Activated T-cell treated with anti-CD3 and anti-CD28 coated beads for 1 hour (primary cell): ENCODE measurements around the gene PLEKHA5.
"Not testable (repeated sequence)": the region's sequence is repeated elsewhere in the genome, so short reads cannot be mapped to it uniquely, and the experiment has no call there.

ENCODE experiments used
- DNase-seq: peaks from one replicate; pipeline ENCODE4 v3.0.0-alpha.2; 2020; ENCODE audit warnings: low read depth

PLEKHA5 gene, protein sequence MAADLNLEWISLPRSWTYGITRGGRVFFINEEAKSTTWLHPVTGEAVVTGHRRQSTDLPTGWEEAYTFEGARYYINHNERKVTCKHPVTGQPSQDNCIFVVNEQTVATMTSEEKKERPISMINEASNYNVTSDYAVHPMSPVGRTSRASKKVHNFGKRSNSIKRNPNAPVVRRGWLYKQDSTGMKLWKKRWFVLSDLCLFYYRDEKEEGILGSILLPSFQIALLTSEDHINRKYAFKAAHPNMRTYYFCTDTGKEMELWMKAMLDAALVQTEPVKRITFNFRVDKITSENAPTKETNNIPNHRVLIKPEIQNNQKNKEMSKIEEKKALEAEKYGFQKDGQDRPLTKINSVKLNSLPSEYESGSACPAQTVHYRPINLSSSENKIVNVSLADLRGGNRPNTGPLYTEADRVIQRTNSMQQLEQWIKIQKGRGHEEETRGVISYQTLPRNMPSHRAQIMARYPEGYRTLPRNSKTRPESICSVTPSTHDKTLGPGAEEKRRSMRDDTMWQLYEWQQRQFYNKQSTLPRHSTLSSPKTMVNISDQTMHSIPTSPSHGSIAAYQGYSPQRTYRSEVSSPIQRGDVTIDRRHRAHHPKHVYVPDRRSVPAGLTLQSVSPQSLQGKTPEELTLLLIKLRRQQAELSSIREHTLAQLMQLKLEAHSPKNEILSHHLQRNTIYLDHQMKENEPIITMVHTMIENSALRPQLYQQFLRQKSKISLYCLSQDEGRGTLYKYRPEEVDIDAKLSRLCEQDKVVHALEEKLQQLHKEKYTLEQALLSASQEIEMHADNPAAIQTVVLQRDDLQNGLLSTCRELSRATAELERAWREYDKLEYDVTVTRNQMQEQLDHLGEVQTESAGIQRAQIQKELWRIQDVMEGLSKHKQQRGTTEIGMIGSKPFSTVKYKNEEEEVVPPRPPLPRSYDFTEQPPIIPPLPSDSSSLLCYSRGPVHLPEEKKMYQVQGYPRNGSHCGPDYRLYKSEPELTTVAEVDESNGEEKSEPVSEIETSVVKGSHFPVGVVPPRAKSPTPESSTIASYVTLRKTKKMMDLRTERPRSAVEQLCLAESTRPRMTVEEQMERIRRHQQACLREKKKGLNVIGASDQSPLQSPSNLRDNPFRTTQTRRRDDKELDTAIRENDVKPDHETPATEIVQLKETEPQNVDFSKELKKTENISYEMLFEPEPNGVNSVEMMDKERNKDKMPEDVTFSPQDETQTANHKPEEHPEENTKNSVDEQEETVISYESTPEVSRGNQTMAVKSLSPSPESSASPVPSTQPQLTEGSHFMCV

GRCh38 chr12:19129486-19130223 lies at the start of gene PLEKHA5:
PLEKHA5 (plus strand) TSS chr12:19129733; CDS start chr12:19129800, 67 bp downstream.
- peak; percentile 1 for DNase-seq

GRCh38 chr12:19080918-19081317 lies 48.6 kb upstream of the PLEKHA5 start:
- no peak for DNase-seq

GRCh38 chr12:19082365-19082911 lies 47.1 kb upstream of the PLEKHA5 start:
- DNase-seq = no peak

DNA sequence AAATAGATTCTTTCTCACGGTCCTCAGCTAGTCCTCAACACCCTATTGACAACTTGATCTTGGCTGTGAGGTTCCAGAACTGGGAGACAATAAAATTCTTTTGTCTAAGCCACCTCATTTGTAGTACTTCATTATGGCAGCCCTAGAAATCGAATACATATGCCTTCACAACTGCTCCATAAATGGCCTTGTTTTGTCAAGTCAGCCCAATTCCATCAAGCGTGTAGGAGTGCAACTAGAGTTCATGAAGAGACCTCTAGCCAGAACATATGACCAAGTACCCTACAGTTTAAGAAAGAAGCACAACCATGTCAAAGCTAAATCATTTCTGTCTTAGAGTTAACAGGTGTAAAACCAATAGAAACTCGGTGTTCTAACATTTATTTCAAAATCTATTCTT lies 45.0 kb upstream of the PLEKHA5 start:
- no peak for DNase-seq

GRCh38 chr12:19085090-19085489 lies 44.4 kb upstream of the PLEKHA5 start:
- no peak for DNase-seq

- DNase-seq = no peak
These were observed 40.9 kb upstream of the PLEKHA5 start for GRCh38 chr12:19088606-19089005.

DNA sequence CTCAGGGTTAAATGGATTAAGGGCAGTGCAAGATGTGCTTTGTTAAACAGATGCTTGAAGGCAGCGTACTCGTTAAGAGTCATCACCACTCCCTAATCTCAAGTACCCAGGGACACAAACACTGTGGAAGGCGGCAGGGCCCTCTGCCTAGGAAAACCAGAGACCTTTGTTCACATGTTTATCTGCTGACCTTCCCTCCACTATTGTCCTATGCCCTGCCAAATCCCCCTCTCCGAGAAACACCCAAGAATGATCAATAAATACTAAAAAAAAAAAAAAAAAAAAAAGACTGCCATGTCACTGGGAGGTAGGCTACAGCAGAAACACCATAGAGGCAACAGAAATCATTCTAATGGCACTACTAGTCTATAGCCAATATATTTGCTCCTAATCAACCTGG lies 37.1 kb upstream of the PLEKHA5 start:
- DNase-seq = not testable (repeated sequence)

GRCh38 chr12:19093218-19093617 lies 36.3 kb upstream of the PLEKHA5 start:
- no peak for DNase-seq

DNA sequence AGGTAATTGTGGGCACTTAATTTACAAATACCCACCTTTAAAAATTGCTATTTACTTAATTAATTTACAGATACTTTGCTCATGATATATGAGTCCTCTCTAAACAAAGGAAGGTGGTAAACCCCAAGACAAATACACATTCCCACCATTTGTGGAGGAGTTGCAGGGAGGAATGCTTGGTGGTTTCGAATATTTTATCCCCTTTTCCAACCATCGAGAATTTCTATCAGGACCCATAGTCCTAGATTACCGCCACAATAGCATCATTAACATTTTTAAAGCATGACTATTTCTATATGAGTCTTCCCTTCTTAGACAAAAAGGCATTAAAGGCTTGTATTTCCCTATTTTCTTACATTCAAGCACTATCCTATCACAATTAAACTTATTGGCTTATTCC lies 34.2 kb upstream of the PLEKHA5 start:
- no peak for DNase-seq

DNA sequence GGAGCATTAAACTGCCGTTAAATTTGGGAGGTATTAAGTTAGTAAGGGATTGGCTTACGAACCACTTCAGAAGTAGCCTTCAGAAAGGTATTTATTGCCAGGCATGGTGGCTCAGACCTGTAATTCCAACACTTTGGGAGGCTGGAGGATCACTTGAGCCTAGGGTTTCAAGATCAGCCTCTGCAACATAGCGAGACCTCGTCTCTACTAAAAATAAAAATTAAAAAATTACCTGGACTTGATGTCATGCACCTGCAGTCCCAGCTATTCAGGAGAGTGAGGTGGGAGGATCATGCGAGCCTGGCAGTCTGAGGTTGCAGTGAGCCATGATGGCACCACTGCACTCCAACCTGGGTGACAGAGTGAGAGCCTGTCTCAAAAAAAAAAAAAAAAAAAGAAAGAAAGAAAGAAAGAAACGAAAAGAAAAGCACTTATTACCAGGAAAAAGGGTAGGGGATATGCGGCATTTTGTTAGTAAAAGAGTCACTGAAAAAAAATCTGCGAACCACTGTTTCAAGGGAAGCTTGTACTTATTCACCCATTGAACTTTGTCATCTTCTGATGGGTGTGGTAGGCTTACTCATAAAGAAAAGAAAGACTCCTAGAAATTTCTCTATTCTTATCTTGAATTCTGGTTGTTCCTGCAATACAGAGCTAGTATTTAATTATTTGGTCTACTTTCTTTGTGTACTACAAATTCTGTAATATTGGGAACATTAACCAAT lies 33.6 kb upstream of the PLEKHA5 start:
- DNase-seq = no peak

GRCh38 chr12:19105463-19105862 lies 24.1 kb upstream of the PLEKHA5 start:
- no peak for DNase-seq

DNA sequence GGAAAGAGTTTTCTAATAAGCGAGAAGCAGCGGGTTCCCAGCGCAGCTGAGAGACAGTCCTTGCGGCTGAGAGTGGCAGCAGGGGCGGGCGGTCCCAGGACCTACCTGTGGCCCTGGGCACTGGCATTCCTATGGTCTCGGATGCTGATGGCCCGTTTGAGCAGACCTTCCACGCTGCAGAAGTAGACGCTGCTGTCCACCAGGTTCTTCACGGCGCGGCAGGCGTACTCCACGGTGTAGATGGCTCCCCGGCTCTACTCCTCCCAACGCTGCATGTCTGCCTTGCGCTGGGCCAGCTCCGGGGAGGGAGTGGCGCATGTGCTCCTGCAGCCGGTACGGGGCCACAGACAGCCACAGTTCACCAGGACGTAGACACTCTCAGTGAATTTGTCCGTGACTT lies 21.8 kb upstream of the PLEKHA5 start:
- DNase-seq = no peak

GRCh38 chr12:19110221-19110940 lies 19.2 kb upstream of the PLEKHA5 start:
- DNase-seq = no peak

DNA sequence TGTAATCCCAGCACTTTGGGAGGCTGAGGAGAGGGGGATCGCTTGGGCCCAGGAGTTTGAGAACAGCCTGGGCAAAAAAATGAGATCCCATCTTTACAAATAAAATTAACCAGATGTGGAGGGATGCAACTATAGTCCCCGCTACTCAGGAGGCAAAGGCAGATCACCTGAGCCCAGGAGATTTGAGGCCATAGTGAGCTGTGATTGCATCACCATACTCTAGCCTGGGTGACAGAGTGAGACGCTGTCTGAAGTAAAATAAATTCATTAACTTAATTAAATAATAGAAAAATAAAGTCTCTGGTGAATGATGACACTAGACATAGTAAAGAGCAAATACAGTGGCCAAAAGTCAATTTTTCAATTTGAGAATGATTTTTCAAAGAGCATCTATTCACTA lies 16.1 kb upstream of the PLEKHA5 start:
- no peak for DNase-seq

DNA sequence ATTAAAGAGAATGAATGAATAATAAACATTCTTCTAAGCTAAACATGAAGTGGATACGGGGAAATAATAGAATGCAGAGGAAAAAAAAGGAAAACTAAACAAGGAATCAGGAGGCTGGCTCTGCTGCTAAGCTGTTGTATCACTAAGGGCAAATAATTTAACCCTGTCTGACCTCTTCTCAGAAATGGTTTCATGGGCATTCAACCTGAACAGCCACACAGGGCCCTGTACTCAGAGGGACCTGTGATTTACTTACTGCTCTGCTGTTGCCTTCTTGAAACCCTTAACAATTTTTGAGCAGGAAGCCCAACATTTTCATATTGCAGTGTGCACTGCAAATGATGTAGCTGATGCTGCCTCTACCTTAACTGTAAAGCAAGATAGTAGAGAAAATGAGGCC lies 14.2 kb upstream of the PLEKHA5 start:
- no peak for DNase-seq

- DNase-seq = no peak
These were observed 10.1 kb upstream of the PLEKHA5 start for GRCh38 chr12:19119440-19119839.

DNA sequence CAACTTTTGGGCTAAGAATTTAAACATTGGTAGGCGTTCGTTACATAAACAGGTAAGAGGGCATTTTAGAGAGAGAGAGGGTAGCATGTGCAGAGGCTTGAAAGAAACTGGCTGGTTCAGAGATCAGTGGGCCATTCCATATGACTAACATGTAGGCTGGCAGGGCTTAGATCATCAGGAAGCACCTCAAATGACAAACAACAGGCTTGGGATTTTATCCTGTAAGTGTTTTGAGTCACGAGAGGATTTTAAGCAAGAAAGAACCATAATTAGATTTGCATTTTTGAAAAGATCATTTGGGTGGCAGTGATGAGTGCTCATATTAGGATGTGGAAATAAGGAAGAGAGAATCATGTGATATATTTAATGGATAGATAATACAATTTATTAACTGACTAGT lies 8.7 kb upstream of the PLEKHA5 start:
- DNase-seq = no peak

- no peak for DNase-seq
These were observed 8.0 kb upstream of the PLEKHA5 start for GRCh38 chr12:19121449-19122018.

DNA sequence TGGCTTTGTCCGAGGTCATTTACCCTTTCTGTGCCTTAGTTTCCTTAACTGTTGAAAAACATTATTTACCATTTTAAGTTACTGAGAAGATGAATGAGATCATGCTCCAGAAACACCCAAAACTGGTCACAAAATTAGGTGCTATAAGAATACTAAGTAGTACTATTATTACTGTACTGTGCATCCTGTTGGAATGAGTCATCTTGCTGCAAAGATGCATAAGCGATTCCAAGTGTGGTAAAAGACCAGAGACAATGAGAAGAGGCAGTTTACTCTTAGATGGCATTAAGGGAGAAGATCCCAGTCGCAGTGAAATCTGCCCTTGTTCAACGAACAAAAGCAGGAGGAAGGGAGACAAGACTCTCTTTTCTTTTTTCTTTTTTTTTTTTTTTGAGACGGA lies 4.2 kb upstream of the PLEKHA5 start:
- no peak for DNase-seq

DNA sequence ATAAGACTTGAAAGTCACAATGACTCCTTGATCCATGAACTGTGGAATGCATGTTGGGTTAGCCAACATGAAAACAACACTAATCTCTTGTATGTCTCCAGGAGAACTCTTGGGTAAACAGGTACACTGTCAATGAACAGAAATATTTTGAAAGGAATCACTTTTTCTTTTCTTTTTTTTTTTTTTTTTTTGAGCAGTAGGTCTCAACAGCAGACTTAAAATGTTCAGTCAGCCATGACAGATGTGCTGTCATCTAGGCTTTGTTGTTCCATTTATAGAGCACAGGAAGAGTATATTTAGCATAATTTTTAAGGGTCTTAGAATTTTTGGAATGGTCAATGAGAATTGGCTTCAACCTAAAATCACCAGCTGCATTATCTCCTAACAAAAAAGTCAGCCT lies 2.3 kb upstream of the PLEKHA5 start:
- no peak for DNase-seq
